Right lobe of liver (tissue), 6 donors: ENCODE data around the gene EIF2B5. TPM values are rescaled to one million over a fixed set of nuclear protein-coding genes. Genes with fewer than 3 reads are reported as not detected.

Experiments
- ATAC-seq, 4 donors: fragments of 200-7000 bp; cut with Tn5 transposase; one replicate each; pipeline ENCODE4 v1.9.1; 2020; ENCODE audit warnings: mild to moderate bottlenecking in 4 of 4, moderate library complexity in 4 of 4
- DNase-seq, 3 donors: peaks; one replicate each; pipeline ENCODE4 v3.0.0-alpha.2; 2020
- H3K27ac ChIP-seq, 3 donors: fragments of 200-600 bp; one replicate each; pipeline ENCODE4 v1.8.0; 2022
- H3K27me3 ChIP-seq, 2 donors: fragments of 200-600 bp; one replicate each; pipeline ENCODE4 v1.8.0; 2022
- H3K36me3 ChIP-seq, 4 donors: fragments of 200-600 bp; sonication (generic) in 1 of 4; one replicate each; pipeline versions ENCODE4 v1.5.1 to v1.8.0; 2017 to 2022; ENCODE audit warnings: control low read depth in 1 of 4
- H3K4me1 ChIP-seq, 4 donors: fragments of 200-600 bp; sonication (generic) in 1 of 4; one replicate each; pipeline versions ENCODE4 v1.5.1 to v1.8.0; 2017 to 2022; ENCODE audit warnings: control low read depth in 1 of 4
- H3K4me3 ChIP-seq, 3 donors: fragments of 200-600 bp; one replicate each; pipeline ENCODE4 v1.8.0; 2022
- H3K9me3 ChIP-seq, 4 donors: fragments of 200-600 bp; sonication (generic) in 1 of 4; one replicate each; pipeline versions ENCODE4 v1.5.1 to v1.8.0; 2017 to 2022; ENCODE audit warnings: control low read depth in 1 of 4
- POLR2A ChIP-seq: fragments of 450-650 bp; IDR thresholded peaks from one replicate; pipeline ENCODE4 v1.6.1; 2017; ENCODE audit warnings: antibody characterized with exemption, mild to moderate bottlenecking
- WGBS: methylation state at CpG from one replicate; pipeline ENCODE4 v1.1.6; 2018; ENCODE audit warnings: low coverage, low lambda C conversion rate; ENCODE audit not compliant: insufficient coverage; ENCODE audit errors: missing lambda C conversion rate; 5-methylcytosine and 5-hydroxymethylcytosine counted together
- intact Hi-C, 2 donors: fragments of 100-400 bp; cut with DNase I; formaldehyde crosslinking; loops; one replicate each; pipeline versions ENCODE4 v1.11.2 to v1.14.1; 2022
- total RNA-seq, 6 experiments: library from RNA; depleted of rRNA in 2 of 6; stranded (reverse); fragments of >200 nt in 2 of 6; fragmentation: NEBNext Ultra II Directional in 3 of 6; extraction: Animal tissue kit (Norgen Biotek cat#: 25700) in 3 of 6; gene quantifications; one replicate each; pipeline versions ENCODE4 v1.1.0 to v1.2.4, GENCODE V29; 2016 to 2023
- TF ChIP-seq, protein P1 (sequence below), 4 donors: fragments of 200-600 bp in 3 of 4; fragments of 450-650 bp in 1 of 4; IDR thresholded peaks; one replicate each; pipeline versions ENCODE4 v1.5.1 to v1.8.0; 2016 to 2022; ENCODE audit warnings: antibody characterized with exemption in 4 of 4, mild to moderate bottlenecking in 2 of 4
- donor health status: DM: no; HTN: yes; CAD: no.
- donor health status: DM: no; HTN: no; CAD: no.
- donor health status: DM: no; HTN: no; CAD: no.
- donor health status: DM: no; HTN: yes; CAD: no.
- donor health status: DM: no; HTN: yes; CAD: no.

Gene EIF2B5
- total RNA-seq, 6 experiments from 2014 or later: 16.7 to 25.6 (median 20.5) TPM

DNA sequence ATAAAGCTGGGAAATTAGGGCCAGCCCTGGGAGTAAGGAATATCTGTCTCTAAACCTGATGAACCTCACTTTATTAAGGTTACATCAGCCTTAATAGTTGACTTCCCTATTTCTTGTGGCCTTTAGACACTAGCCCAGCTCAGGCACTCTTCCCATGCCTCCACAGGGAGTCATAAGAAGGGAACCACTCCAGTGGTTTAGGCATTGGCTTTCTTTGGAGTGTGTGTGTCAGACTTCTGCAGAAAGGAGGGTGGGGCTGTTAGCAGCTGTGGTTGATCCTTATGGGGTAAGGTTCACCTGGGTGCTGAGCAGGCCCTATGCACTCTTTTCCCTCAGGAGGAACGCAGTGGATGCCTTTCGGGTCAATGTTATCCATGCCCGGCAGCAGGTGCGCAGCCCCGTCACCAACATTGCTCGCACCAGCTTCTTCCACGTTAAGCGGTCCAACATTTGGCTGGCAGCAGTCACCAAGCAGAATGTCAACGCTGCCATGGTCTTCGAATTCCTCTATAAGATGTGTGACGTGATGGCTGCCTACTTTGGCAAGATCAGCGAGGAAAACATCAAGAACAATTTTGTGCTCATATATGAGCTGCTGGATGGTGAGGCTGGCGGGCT, 43.5 kb downstream of the EIF2B5 start:
- DNase-seq (no peak), ATAC-seq (no peak)
- H3K9me3 ChIP-seq: no peaks in the 10 kb centered on the region
- no peaks in the 10 kb centered on the region for H3K27me3 ChIP-seq
- no peak overlapping the region for H3K4me3 ChIP-seq
- intact Hi-C loops: no loop called here
- H3K27ac ChIP-seq: no peak overlapping the region
- no peak for TF ChIP-seq POLR2A
- TF ChIP-seq, protein P1, sequence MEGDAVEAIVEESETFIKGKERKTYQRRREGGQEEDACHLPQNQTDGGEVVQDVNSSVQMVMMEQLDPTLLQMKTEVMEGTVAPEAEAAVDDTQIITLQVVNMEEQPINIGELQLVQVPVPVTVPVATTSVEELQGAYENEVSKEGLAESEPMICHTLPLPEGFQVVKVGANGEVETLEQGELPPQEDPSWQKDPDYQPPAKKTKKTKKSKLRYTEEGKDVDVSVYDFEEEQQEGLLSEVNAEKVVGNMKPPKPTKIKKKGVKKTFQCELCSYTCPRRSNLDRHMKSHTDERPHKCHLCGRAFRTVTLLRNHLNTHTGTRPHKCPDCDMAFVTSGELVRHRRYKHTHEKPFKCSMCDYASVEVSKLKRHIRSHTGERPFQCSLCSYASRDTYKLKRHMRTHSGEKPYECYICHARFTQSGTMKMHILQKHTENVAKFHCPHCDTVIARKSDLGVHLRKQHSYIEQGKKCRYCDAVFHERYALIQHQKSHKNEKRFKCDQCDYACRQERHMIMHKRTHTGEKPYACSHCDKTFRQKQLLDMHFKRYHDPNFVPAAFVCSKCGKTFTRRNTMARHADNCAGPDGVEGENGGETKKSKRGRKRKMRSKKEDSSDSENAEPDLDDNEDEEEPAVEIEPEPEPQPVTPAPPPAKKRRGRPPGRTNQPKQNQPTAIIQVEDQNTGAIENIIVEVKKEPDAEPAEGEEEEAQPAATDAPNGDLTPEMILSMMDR (IDR thresholded peaks at IDR 0.05): no peak
- WGBS: 92% methylated on average over 8 of the region's 13 CpGs
- peaks cover 0 to 12% (median 2%) of the 10 kb centered on the region in 4 donors for H3K4me1 ChIP-seq
- peaks cover 16 to 67% (median 37%) of the 10 kb centered on the region in 4 donors for H3K36me3 ChIP-seq

- no peak for ATAC-seq
- peaks cover 19 to 73% (median 42%) of the 10 kb centered on the region in 4 donors for H3K36me3 ChIP-seq
These were observed 45.0 kb downstream of the EIF2B5 start for GRCh38 chr3:184180165-184180564.

DNA sequence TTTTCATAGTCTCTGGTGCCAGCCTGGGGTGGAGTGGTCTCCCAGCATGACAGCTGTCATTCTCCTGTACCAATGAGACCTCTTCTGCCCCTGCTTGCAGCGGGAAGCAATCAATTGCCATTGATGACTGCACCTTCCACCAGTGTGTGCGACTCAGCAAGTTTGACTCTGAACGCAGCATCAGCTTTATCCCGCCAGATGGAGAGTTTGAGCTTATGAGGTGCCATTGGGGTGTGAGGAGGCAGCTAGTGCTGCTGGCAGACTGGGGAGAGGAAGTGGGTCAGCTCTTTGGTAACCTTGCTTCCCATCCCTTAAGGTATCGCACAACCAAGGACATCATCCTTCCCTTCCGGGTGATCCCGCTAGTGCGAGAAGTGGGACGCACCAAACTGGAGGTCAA, 46.4 kb downstream of the EIF2B5 start:
- Histone ChIP-seq H3K4me3 (no peak overlapping the region), H3K27ac (no peak overlapping the region), H3K4me1 (peaks cover 0 to 12% (median 0%) of the 10 kb centered on the region in 4 donors), H3K9me3 (no peaks in the 10 kb centered on the region), H3K36me3 (peaks cover 19 to 73% (median 42%) of the 10 kb centered on the region in 4 donors), H3K27me3 (no peaks in the 10 kb centered on the region)
- DNase-seq: no peak
- intact Hi-C loops: no loop called here
- no peak for ATAC-seq
- 100% methylated on average over 1 of the region's 9 CpGs for WGBS
- TF ChIP-seq POLR2A: no peak
- TF ChIP-seq, protein P1 (IDR thresholded peaks at IDR 0.05): no peak

More at GRCh38 chr3:184180165-184180564, 45.0 kb downstream of the EIF2B5 start:
- H3K4me3 ChIP-seq: no peak overlapping the region
- H3K9me3 ChIP-seq: no peaks in the 10 kb centered on the region
- no peak for TF ChIP-seq POLR2A
- TF ChIP-seq, protein P1 (IDR thresholded peaks at IDR 0.05): no peak
- H3K4me1 ChIP-seq: peaks cover 0 to 16% (median 0%) of the 10 kb centered on the region in 4 donors
- intact Hi-C loops: no loop called here
- WGBS: 92% methylated on average over 5 of the region's 6 CpGs
- no peaks in the 10 kb centered on the region for H3K27me3 ChIP-seq
- DNase-seq: no peak
- no peak overlapping the region for H3K27ac ChIP-seq

DNA sequence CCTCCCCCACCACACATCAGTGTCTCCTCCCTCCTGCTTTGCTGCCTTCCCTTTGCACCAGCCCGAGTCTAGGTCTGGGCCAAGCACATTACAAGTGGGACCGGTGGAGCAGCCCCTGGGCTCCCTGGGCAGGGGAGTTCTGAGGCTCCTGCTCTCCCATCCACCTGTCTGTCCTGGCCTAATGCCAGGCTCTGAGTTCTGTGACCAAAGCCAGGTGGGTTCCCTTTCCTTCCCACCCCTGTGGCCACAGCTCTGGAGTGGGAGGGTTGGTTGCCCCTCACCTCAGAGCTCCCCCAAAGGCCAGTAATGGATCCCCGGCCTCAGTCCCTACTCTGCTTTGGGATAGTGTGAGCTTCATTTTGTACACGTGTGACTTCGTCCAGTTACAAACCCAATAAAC, 48.5 kb downstream of the EIF2B5 start:
- Histone ChIP-seq H3K27me3 (no peaks in the 10 kb centered on the region), H3K9me3 (no peaks in the 10 kb centered on the region), H3K4me3 (no peak overlapping the region), H3K36me3 (peaks cover 19 to 64% (median 40%) of the 10 kb centered on the region in 4 donors), H3K27ac (no peak overlapping the region), H3K4me1 (peaks cover 0 to 15% (median 0%) of the 10 kb centered on the region in 4 donors)
- TF ChIP-seq, protein P1 (IDR thresholded peaks at IDR 0.05): no peak
- no peak for TF ChIP-seq POLR2A
- intact Hi-C loops: no loop called here
- WGBS: no CpG with 5 or more reads among the region's 5 CpGs
- ATAC-seq (no peak), DNase-seq (no peak)
